Activated CD4-positive, alpha-beta T cell treated with anti-CD3 and anti-CD28 coated beads, Interleukin-2, amount 10 ng/mL, durations not matched to agents 24 days and 14 days (primary cell): ENCODE data around the gene MEPCE. TPM values are rescaled to one million over a fixed set of nuclear protein-coding genes. Genes with fewer than 3 reads are reported as not detected.
A peak's percentile ranks its signal among the peaks of the same experiment; 100 is the strongest.

Experiments used
- DNase-seq: peaks from one replicate; pipeline ENCODE4 v3.0.0; 2022
- H3K27ac Mint-ChIP-seq: one replicate; pipeline ENCODE4 v1.8.0; 2022; ENCODE audit warnings: mild to moderate bottlenecking, mixed read lengths
- H3K27me3 Mint-ChIP-seq: one replicate; pipeline ENCODE4 v1.8.0; 2022; ENCODE audit warnings: mixed read lengths
- H3K36me3 Mint-ChIP-seq: one replicate; pipeline ENCODE4 v1.8.0; 2022; ENCODE audit warnings: low read depth, mild to moderate bottlenecking, mixed read lengths
- H3K4me1 Mint-ChIP-seq: one replicate; pipeline ENCODE4 v1.8.0; 2021; ENCODE audit warnings: mixed read lengths
- H3K4me3 Mint-ChIP-seq: one replicate; pipeline ENCODE4 v1.8.0; 2022; ENCODE audit warnings: mild to moderate bottlenecking, moderate library complexity, mixed read lengths
- H3K9me3 Mint-ChIP-seq: one replicate; pipeline ENCODE4 v1.8.0; 2021; ENCODE audit warnings: mixed read lengths
- intact Hi-C: fragments of 100-400 bp; cut with micrococcal nuclease; formaldehyde crosslinking; loops from one replicate; pipeline ENCODE4 v1.15.1; 2023
- total RNA-seq: library from RNA; stranded (reverse); gene quantifications from 2 replicates; pipeline ENCODE4 v1.2.3, GENCODE V29; 2022

MEPCE gene
- total RNA-seq, 1 donor from 2014 or later: 55.8 TPM

DNA sequence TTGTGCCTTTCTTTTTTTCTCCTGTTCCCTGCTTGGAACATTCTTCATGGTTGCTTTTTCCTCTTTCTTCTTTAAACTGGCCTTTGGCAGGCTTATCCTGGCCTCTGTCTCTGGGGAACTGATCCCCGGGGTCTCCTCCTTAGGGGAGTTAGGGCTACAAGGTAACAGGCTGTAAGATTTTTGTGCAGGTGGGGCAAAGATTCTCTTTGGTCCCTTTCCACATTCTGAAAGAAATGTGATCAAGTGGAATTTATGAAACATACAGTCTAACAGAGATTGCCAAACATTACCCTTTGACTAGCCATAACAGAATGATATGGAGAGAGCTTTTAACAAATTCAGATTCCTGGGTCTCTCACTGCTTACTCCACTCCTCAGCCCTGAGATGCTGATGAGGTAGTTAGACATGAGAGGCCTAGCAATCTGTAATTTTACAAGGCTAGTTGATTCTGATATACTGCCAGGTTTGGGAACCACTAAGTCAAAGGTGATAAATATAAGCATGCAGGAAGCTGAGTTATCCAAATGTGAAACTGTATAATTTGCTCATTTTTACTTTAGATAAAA is 9.9 kb upstream of the MEPCE start:
- no peak for DNase-seq
- H3K9me3 Mint-ChIP-seq: no peaks in the 10 kb centered on the region
- H3K4me3 Mint-ChIP-seq: no peak overlapping the region
- intact Hi-C loops: no loop called here
- H3K36me3 Mint-ChIP-seq: no peaks in the 10 kb centered on the region
- H3K4me1 Mint-ChIP-seq: no peaks in the 10 kb centered on the region
- peaks cover 4% of the 10 kb centered on the region for H3K27me3 Mint-ChIP-seq
- H3K27ac Mint-ChIP-seq: no peak overlapping the region

DNA sequence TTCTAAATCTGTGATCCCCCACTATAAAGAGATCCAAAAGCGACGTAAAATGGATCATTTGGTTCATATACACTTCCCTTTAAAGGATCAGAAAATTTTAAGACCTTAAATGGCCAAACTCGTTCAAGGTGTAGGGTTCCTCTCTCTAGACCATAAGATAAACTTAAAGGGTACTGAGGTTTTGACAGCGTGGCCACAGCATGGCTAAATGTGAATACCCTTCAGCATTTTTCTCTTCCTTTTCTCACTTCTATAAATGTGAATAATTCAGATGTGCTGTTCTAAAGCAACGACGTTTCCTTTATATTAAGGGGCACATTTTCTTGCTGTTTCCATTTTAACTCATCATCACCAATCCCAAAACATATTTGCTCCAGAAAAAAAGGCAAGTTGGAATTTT is 6.3 kb upstream of the MEPCE start:
- Mint-ChIP-seq H3K4me3 (no peak overlapping the region), H3K27me3 (peaks cover 11% of the 10 kb centered on the region), H3K27ac (no peak overlapping the region), H3K36me3 (no peaks in the 10 kb centered on the region), H3K4me1 (peaks cover under 1% of the 10 kb centered on the region), H3K9me3 (peaks cover 4% of the 10 kb centered on the region)
- DNase-seq: no peak
- intact Hi-C loops: no loop called here

DNA sequence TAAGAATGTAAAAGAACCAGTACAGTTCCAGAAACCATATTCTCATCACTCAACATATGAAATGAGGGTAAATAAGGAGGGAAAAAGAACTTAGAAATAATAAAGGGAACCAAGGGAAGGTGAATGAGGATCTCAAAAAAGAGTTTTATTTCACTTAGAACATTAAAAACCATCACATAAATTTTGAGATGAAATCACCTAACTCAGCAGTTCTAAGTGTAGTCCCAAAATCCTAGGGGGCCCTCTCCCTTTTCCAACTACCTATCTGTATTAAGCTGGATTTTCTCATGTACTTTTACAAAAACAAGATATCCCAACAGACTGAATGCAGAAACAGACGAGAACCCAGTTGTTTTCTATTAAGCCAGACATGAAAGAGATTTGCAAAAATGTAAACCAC is 4.3 kb upstream of the MEPCE start:
- peaks cover 11% of the 10 kb centered on the region for H3K27me3 Mint-ChIP-seq
- peaks cover 4% of the 10 kb centered on the region for H3K9me3 Mint-ChIP-seq
- peaks cover 12% of the 10 kb centered on the region for H3K4me1 Mint-ChIP-seq
- H3K4me3 Mint-ChIP-seq: no peak overlapping the region
- peaks cover 12% of the 10 kb centered on the region for H3K36me3 Mint-ChIP-seq
- DNase-seq: no peak
- no peak overlapping the region for H3K27ac Mint-ChIP-seq
- intact Hi-C loops: loop anchor here (5.0 kb wide), 1 partner anchor 278 kb away; the partner anchor contains the start of gene LAMTOR4

DNA sequence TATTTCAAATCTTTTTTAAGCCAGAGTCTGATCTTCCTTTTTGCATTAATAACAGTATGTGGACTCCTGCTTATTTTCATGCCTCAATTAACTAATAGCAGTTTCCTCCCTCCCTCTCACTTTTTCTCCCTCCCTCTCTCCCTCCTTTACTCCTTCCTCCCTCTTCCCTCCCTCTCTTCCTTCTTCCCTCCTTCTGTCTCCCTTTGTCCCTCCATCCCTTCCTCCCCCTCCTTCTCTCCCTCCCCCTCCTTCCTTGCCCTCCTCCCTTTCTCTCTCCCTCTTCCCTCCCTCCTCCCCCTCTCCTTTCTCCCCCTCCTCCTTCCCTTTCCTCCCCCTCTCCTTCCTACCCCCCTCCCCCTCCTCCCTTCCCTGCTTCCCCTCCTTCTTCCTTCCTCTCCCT is 3.1 kb upstream of the MEPCE start:
- intact Hi-C loops: loop anchor here (5.0 kb wide), 1 partner anchor 279 kb away; the partner anchor contains the start of gene LAMTOR4
- peaks cover 4% of the 10 kb centered on the region for H3K9me3 Mint-ChIP-seq
- DNase-seq: no peak
- H3K27me3 Mint-ChIP-seq: peaks cover 11% of the 10 kb centered on the region
- no peak overlapping the region for H3K27ac Mint-ChIP-seq
- peaks cover 17% of the 10 kb centered on the region for H3K36me3 Mint-ChIP-seq
- no peak overlapping the region for H3K4me3 Mint-ChIP-seq
- H3K4me1 Mint-ChIP-seq: peaks cover 17% of the 10 kb centered on the region

DNA sequence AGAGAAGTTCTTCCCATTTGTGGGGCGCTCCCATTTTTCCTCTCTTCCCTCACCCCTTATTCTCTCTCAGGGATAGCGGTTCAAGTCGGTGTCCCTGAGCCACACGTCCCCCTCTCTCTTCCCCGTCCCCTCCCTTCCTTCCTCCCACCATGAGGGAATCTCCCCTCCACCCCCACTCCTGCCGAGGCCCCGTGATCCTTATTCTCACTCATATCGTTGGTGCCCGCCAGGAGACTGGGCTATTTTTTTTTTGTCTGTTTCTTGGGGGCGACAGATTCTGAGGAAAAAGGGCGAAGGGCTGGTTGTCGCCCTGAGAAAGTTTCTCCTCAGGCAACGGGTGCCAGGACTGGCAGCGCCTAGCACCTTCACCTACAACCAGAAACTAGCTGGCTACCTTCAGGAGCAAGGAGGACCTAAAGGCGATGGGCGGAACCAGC is 1.9 kb upstream of the MEPCE start:
- intact Hi-C loops: loop anchor here (1.0 to 5.0 kb wide), 11 partner anchors 9 to 955 kb away; partner anchors contain the start of genes AGFG2, CNPY4, LAMTOR4 and MBLAC1
- Mint-ChIP-seq H3K9me3 (peaks cover 4% of the 10 kb centered on the region), H3K4me1 (peaks cover 30% of the 10 kb centered on the region), H3K36me3 (peaks cover 27% of the 10 kb centered on the region), H3K27me3 (peaks cover 11% of the 10 kb centered on the region), H3K27ac (peak overlapping the region; percentile 97), H3K4me3 (peak overlapping the region; percentile 95)
- DNase-seq: no peak

DNA sequence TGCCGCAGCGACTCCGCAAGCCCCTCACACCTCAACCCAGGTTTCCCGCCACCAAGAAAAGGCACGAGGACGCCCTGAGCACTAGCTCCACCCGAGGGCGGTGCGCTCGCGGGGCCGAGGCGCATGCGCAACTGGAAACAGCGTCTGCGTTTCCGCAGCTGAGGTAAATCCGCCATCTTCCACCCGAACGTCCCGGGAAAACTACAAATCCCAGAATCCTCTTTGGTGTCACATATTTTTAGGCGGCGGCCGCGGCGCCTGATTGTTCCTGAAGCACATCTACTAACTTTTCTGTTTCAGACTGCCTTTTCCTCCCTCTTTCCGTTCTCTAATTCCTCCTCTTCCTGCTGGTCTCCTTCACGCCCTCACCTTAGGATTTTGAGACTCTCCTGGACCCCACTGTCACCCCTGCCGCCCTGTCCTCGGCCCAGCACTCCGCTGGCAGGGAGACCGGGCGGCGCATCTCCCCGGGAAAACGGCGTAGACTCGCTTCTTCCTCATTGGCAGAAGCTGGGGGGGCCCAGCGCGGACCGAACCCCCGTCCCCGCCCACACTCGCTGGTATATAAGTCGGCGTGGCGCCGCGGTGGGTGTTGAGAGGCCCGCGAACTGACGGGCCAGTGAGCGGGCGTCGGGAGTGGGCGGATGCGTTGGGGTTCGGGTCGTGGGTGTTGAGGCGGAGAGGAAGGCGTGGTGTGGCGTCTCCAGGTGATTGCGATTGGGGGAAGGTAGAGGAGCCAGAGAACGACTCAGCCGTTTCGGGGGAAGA is 1.2 kb upstream of the MEPCE start, which contains the start of gene ZCWPW1:
Gene ZCWPW1, minus strand, starts transcription at position 505 of the 768 bp plus-strand sequence. CDS start 8,054 bp downstream, outside the sequence.
- peaks cover 36% of the 10 kb centered on the region for H3K4me1 Mint-ChIP-seq
- peaks cover 11% of the 10 kb centered on the region for H3K27me3 Mint-ChIP-seq
- peak; percentile 99 for DNase-seq
- intact Hi-C loops: loop anchor here (1.0 to 5.0 kb wide), 11 partner anchors 8 to 956 kb away; partner anchors contain the start of genes AGFG2, CNPY4, LAMTOR4 and MBLAC1
- H3K9me3 Mint-ChIP-seq: peaks cover 4% of the 10 kb centered on the region
- H3K27ac Mint-ChIP-seq: peak within 1 kb of the TSS; percentile 97
- H3K4me3 Mint-ChIP-seq: peak within 1 kb of the TSS; percentile 95
- H3K36me3 Mint-ChIP-seq: peaks cover 33% of the 10 kb centered on the region

DNA sequence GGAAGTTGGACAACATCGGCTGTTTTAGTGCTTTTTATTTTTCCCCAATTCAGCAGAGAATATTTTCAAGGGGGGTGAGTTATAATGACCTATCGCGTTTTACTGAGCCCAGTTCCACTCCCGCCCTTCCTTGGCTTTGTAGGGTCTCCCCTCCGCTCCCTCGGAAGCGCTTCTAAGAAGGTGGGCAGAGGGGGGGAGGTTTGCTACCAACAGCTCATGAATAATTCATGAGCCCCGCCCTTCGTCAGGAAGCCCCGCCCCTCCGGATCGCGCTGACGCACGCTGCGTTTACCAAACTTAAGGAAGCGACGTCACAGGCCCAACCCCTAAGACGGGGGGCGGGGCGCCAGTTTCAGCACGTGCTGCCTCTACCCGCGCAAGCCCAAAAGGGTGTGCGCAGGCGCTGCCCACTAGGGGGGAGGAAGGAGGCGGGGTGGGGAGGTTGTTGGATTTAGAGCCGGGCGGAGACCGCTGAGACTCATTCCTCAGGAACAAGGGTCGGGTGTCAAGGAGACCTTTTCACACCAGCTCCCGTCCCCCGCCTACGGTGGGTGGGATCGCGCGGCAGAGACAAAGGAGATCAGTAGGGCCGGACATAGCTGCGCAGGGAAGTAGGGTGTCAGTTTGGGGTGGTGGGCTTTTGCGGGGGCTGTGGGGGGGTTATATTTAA is 529 bp upstream of the MEPCE start:
- Mint-ChIP-seq H3K27ac (peak overlapping the region; percentile 97), H3K36me3 (peaks cover 40% of the 10 kb centered on the region), H3K4me1 (peaks cover 43% of the 10 kb centered on the region), H3K27me3 (peaks cover 11% of the 10 kb centered on the region), H3K4me3 (peak overlapping the region; percentile 95), H3K9me3 (peaks cover 4% of the 10 kb centered on the region)
- DNase-seq: peak; percentile 100
- intact Hi-C loops: loop anchor here (1.0 to 5.0 kb wide), 14 partner anchors 7 to 956 kb away; partner anchors contain the start of genes AGFG2, CNPY4, FBXO24 and LAMTOR4

DNA sequence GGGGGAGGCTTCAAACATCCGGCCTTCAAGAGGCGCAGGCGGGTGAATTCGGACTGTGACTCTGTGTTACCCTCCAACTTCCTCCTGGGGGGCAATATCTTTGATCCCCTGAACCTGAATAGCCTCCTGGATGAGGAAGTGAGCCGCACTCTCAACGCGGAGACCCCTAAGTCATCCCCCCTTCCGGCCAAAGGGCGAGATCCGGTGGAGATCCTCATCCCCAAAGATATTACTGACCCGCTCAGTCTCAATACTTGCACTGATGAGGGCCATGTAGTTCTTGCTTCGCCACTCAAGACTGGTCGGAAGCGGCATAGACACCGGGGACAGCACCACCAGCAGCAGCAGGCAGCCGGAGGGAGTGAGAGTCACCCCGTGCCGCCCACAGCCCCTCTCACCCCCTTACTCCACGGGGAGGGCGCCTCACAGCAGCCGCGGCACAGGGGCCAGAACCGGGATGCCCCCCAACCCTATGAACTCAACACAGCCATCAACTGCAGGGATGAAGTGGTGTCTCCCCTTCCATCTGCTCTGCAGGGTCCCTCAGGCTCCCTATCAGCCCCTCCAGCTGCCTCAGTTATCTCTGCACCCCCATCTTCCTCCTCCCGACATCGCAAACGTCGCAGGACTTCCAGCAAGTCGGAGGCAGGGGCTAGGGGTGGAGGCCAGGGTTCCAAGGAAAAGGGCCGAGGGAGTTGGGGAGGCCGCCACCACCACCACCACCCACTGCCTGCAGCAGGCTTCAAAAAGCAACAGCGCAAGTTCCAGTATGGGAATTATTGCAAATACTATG is 1.1 kb downstream of the MEPCE start:
- intact Hi-C loops: loop anchor here (10.0 kb wide), 1 partner anchor 444 kb away; the partner anchor contains the start of gene SRRT
- peaks cover 55% of the 10 kb centered on the region for H3K4me1 Mint-ChIP-seq
- H3K4me3 Mint-ChIP-seq: peak overlapping the region; percentile 95
- H3K36me3 Mint-ChIP-seq: peaks cover 55% of the 10 kb centered on the region
- peaks cover 11% of the 10 kb centered on the region for H3K27me3 Mint-ChIP-seq
- peak overlapping the region; percentile 95 for H3K27ac Mint-ChIP-seq
- peak; percentile 69 for DNase-seq
- peaks cover 4% of the 10 kb centered on the region for H3K9me3 Mint-ChIP-seq

DNA sequence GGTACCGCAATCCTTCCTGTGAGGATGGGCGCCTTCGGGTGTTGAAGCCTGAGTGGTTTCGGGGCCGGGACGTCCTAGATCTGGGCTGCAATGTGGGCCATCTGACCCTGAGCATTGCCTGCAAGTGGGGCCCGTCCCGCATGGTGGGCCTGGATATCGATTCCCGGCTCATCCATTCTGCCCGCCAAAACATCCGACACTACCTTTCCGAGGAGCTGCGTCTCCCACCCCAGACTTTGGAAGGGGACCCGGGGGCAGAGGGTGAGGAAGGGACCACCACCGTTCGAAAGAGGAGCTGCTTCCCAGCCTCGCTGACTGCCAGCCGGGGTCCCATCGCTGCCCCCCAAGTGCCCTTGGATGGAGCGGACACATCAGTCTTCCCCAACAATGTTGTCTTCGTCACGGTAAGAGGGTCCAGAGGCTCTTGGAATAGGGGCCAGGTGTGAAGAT is 1.7 kb downstream of the MEPCE start:
- peaks cover 8% of the 10 kb centered on the region for H3K27me3 Mint-ChIP-seq
- peak overlapping the region; percentile 62 for H3K27ac Mint-ChIP-seq
- peaks cover 4% of the 10 kb centered on the region for H3K9me3 Mint-ChIP-seq
- H3K36me3 Mint-ChIP-seq: peaks cover 57% of the 10 kb centered on the region
- peak overlapping the region; percentile 95 for H3K4me3 Mint-ChIP-seq
- intact Hi-C loops: loop anchor here (10.0 kb wide), 1 partner anchor 443 kb away; the partner anchor contains the start of gene SRRT
- H3K4me1 Mint-ChIP-seq: peaks cover 55% of the 10 kb centered on the region
- no peak for DNase-seq

DNA sequence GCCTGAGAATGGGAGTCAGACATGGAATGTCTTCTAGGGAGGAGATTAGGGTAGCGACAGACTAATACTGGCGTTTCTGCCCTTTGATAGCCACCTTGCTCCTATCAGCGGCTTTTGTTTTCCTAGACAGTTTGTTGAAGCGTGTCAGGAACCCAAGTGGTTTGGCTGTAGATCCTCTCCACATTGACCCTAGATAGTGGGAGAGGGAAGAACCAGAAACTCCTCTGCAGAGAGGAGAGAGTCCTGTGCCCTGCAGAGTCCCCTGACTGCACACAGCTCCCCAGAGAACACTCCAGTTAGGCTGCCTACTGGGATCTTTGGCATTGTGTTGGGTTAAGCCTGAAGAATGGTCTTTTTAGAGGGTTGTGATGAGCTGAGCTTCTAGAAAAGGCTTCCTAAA is 2.4 kb downstream of the MEPCE start:
- Mint-ChIP-seq H3K36me3 (peaks cover 58% of the 10 kb centered on the region), H3K9me3 (peaks cover 4% of the 10 kb centered on the region), H3K4me3 (peak overlapping the region; percentile 95), H3K27ac (peak overlapping the region; percentile 62), H3K27me3 (peaks cover 8% of the 10 kb centered on the region), H3K4me1 (peaks cover 55% of the 10 kb centered on the region)
- no peak for DNase-seq
- intact Hi-C loops: loop anchor here (10.0 kb wide), 1 partner anchor 443 kb away; the partner anchor contains the start of gene SRRT

DNA sequence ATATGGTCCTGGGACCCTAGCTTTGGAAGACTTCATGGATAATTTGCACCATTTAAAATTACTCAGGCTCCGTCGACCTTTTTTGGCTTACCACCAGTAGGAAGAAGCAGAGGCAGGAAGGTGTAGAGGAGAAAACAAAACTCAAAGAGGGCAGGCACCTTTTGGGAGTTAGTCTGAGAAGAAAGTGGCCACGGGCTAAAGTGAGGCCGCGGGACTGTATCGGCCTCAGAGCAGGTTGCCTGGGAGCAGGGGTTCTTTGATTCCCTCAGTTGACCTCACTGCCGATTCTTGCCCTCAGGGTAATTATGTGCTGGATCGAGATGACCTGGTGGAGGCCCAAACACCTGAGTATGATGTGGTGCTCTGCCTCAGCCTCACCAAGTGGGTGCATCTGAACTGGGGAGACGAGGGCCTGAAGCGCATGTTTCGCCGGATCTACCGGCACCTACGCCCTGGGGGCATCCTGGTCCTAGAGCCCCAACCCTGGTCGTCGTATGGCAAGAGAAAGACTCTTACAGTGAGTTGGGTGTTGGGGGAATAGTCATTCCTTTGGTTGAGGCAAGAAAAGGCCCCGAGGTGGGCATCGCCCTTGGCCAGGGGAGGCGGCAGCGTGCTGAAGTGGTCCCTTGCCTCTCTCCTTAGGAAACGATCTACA is 3.1 kb downstream of the MEPCE start:
- Mint-ChIP-seq H3K4me1 (peaks cover 55% of the 10 kb centered on the region), H3K27ac (peak overlapping the region; percentile 17), H3K4me3 (peak overlapping the region; percentile 95), H3K36me3 (peaks cover 58% of the 10 kb centered on the region), H3K27me3 (peaks cover 7% of the 10 kb centered on the region), H3K9me3 (peaks cover 3% of the 10 kb centered on the region)
- intact Hi-C loops: loop anchor here (10.0 kb wide), 1 partner anchor 442 kb away; the partner anchor contains the start of gene SRRT
- no peak for DNase-seq

DNA sequence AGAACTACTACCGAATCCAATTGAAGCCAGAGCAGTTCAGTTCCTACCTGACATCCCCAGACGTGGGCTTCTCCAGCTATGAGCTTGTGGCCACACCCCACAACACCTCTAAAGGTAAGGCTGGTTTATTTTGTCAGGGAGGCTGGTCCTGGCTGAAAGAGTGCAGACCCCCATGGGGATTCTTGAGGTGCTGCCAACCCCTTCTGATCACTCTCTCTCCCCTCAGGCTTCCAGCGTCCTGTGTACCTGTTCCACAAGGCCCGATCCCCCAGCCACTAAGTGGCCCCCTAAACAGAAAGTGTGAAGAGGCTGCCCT is 3.6 kb downstream of the MEPCE start:
- DNase-seq: no peak
- peaks cover 4% of the 10 kb centered on the region for H3K27me3 Mint-ChIP-seq
- H3K27ac Mint-ChIP-seq: no peak overlapping the region
- peaks cover 58% of the 10 kb centered on the region for H3K36me3 Mint-ChIP-seq
- H3K9me3 Mint-ChIP-seq: no peaks in the 10 kb centered on the region
- H3K4me3 Mint-ChIP-seq: no peak overlapping the region
- H3K4me1 Mint-ChIP-seq: peaks cover 55% of the 10 kb centered on the region
- intact Hi-C loops: loop anchor here (10.0 kb wide), 1 partner anchor 442 kb away; the partner anchor contains the start of gene SRRT
